Measurements from ENCODE around the gene CD96.
"Not testable (repeated sequence)": the region's sequence is repeated elsewhere in the genome, so short reads cannot be mapped to it uniquely, and the experiment has no call there.

Gene CD96

GRCh38 chr3:111667170-111667569 lies 125.2 kb downstream of the CD96 start:
- in situ Hi-C loops (cut with HindIII; ENCODE audit: low pct_ligation_motif_present, low sequenced_read_pairs), result no loop called here
- Histone ChIP-seq H3K36me3 (replicated peaks) (no peaks in the 10 kb centered on the region), H3K27ac (no peak overlapping the region), H3K4me3 (ENCODE audit: low read depth, low read length) (no peak overlapping the region), H3K27me3 (replicated peaks) (no peaks in the 10 kb centered on the region)
- no peak for DNase-seq
- TF ChIP-seq CTCF (IDR thresholded peaks at IDR 0.05; ENCODE audit: low read depth, low read length, missing control alignments), result no peak

- no peaks in the 10 kb centered on the region for H3K27me3 ChIP-seq (replicated peaks)
- DNase-seq, result peak; percentile 44
- H3K4me3 ChIP-seq (ENCODE audit: low read depth, low read length), result no peak overlapping the region
- peak overlapping the region; percentile 55 for H3K27ac ChIP-seq
- in situ Hi-C loops (cut with HindIII; ENCODE audit: low pct_ligation_motif_present, low sequenced_read_pairs), result no loop called here
- no peak for TF ChIP-seq CTCF (IDR thresholded peaks at IDR 0.05; ENCODE audit: low read depth, low read length, missing control alignments)
- no peaks in the 10 kb centered on the region for H3K36me3 ChIP-seq (replicated peaks)
Measured at GRCh38 chr3:111667621-111668239, 125.7 kb downstream of the CD96 start.

- Histone ChIP-seq H3K36me3 (replicated peaks) (no peaks in the 10 kb centered on the region), H3K4me3 (ENCODE audit: low read depth, low read length) (no peak overlapping the region), H3K27ac (peak overlapping the region; percentile 55), H3K27me3 (replicated peaks) (no peaks in the 10 kb centered on the region)
- TF ChIP-seq CTCF (IDR thresholded peaks at IDR 0.05; ENCODE audit: low read depth, low read length, missing control alignments), result no peak
- in situ Hi-C loops (cut with HindIII; ENCODE audit: low pct_ligation_motif_present, low sequenced_read_pairs), result no loop called here
- no peak for DNase-seq
Measured at GRCh38 chr3:111668326-111668725, 126.3 kb downstream of the CD96 start.

- Histone ChIP-seq H3K27ac (peak overlapping the region; percentile 55), H3K36me3 (replicated peaks) (no peaks in the 10 kb centered on the region)
- in situ Hi-C loops (cut with HindIII; ENCODE audit: low pct_ligation_motif_present, low sequenced_read_pairs), result no loop called here
Measured at GRCh38 chr3:111668888-111669488, 127.0 kb downstream of the CD96 start.

GRCh38 chr3:111669926-111670630 lies 128.1 kb downstream of the CD96 start:
- in situ Hi-C loops (cut with HindIII; ENCODE audit: low pct_ligation_motif_present, low sequenced_read_pairs), result no loop called here
- DNase-seq, result peak; percentile 68
- H3K36me3 ChIP-seq (replicated peaks), result no peaks in the 10 kb centered on the region
- peak overlapping the region; percentile 64 for H3K27ac ChIP-seq
- H3K4me3 ChIP-seq (ENCODE audit: low read depth, low read length), result no peak overlapping the region
- no peaks in the 10 kb centered on the region for H3K27me3 ChIP-seq (replicated peaks)
- TF ChIP-seq CTCF (IDR thresholded peaks at IDR 0.05; ENCODE audit: low read depth, low read length, missing control alignments), result no peak

More at GRCh38 chr3:111668888-111669488, 127.0 kb downstream of the CD96 start:
- DNase-seq, result no peak
- no peaks in the 10 kb centered on the region for H3K27me3 ChIP-seq (replicated peaks)
- TF ChIP-seq CTCF (IDR thresholded peaks at IDR 0.05; ENCODE audit: low read depth, low read length, missing control alignments), result peak; percentile 63
- no peak overlapping the region for H3K4me3 ChIP-seq (ENCODE audit: low read depth, low read length)

GRCh38 chr3:111672461-111672860 lies 130.5 kb downstream of the CD96 start:
- in situ Hi-C loops (cut with HindIII; ENCODE audit: low pct_ligation_motif_present, low sequenced_read_pairs); H3K27me3 ChIP-seq (replicated peaks); DNase-seq; H3K4me3 ChIP-seq (ENCODE audit: low read depth, low read length); H3K36me3 ChIP-seq (replicated peaks); H3K27ac ChIP-seq: not testable (repeated sequence)
